GM23338 (cell line): ENCODE results near the gene ASCL2.

Experiments
- CREB1 ChIP-seq: fragments of 250-450 bp; sonication (Bioruptor Pico); IDR thresholded peaks from 2 replicates; pipeline ENCODE4 v1.5.0; 2020; ENCODE audit warnings: low read depth, mild to moderate bottlenecking, moderate library complexity
- CTCF ChIP-seq, 2 experiments: fragments of 200-600 bp in 1 of 2; sonication (generic) in 1 of 2; conservative IDR thresholded peaks; 2 replicates each; pipeline versions ENCODE4 v1.5.1 to v1.6.1; 2016 to 2017; ENCODE audit warnings: antibody characterized with exemption in 2 of 2, low read depth in 2 of 2, mild to moderate bottlenecking in 2 of 2, moderate library complexity in 1 of 2
- ETS1 ChIP-seq: IDR thresholded peaks from 2 replicates; pipeline ENCODE4 v1.6.1; 2016; ENCODE audit warnings: antibody characterized with exemption
- EZH2 ChIP-seq: fragments of 200-600 bp; sonication (generic); IDR thresholded peaks from one replicate; pipeline ENCODE4 v1.8.0; 2017; ENCODE audit warnings: antibody characterized with exemption, mild to moderate bottlenecking, low read depth; ENCODE audit not compliant: unreplicated experiment
- EZH2phosphoT487 ChIP-seq: fragments of 200-600 bp; sonication (generic); IDR thresholded peaks from one replicate; pipeline ENCODE4 v1.8.1; 2018; ENCODE audit warnings: antibody characterized with exemption; ENCODE audit not compliant: unreplicated experiment
- POLR2AphosphoS5 ChIP-seq: IDR thresholded peaks from 2 replicates; pipeline ENCODE4 v1.6.1; 2016; ENCODE audit warnings: antibody characterized with exemption, low read depth
- REST ChIP-seq: IDR thresholded peaks from one replicate; pipeline ENCODE4 v1.6.1; 2018; ENCODE audit warnings: antibody characterized with exemption; ENCODE audit not compliant: unreplicated experiment
- STAT1 ChIP-seq: IDR thresholded peaks from one replicate; pipeline ENCODE4 v1.6.1; 2016; ENCODE audit warnings: antibody characterized with exemption; ENCODE audit not compliant: unreplicated experiment
- ZNF114 ChIP-seq: fragments of 250-450 bp; sonication (Bioruptor Pico); IDR thresholded peaks from 2 replicates; pipeline ENCODE4 v1.5.0; 2020; ENCODE audit warnings: mild to moderate bottlenecking, moderate library complexity
- ZNF331 ChIP-seq: fragments of 250-450 bp; sonication (Bioruptor Pico); IDR thresholded peaks from 2 replicates; pipeline ENCODE4 v1.5.0; 2020; ENCODE audit warnings: low read depth, mild to moderate bottlenecking, moderate library complexity

GRCh38 chr11:2315395-2316168 lies 45.2 kb upstream of the ASCL2 start:
- TF ChIP-seq CTCF (conservative IDR thresholded peaks at IDR 0.05; ENCODE audit: low read depth in 2 of 2): no peak
- no peak for TF ChIP-seq CREB1
- no peak for TF ChIP-seq EZH2phosphoT487
- TF ChIP-seq POLR2AphosphoS5: no peak
- no peak for TF ChIP-seq REST
- no peak for TF ChIP-seq EZH2
- no peak for TF ChIP-seq ETS1
- no peak for TF ChIP-seq ZNF331 (CRISPR knock-in tag)
- TF ChIP-seq ZNF114 (CRISPR knock-in tag): no peak
- TF ChIP-seq STAT1: no peak
